ENCODE data around the gene DIS3L.

DNA sequence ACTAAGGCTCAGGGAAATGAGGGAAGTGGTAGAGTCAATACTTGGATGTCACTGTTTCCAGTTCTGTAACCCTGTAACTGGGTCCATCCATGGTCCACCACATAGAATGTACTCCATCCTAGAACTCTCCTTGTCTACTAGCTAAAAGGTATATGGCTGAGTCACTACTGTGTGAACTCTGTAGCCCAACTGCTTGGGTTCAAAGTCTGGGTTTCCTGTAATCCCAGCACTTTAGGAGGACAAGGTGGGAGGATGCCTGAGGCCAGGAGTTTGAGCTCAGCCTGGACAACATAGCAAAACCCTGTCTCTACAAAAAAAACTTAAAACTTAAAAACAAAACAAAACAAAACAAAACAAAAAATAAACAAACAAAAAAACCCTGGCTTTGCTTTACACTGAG lies 5.3 kb upstream of the DIS3L start:
- TF ChIP-seq, protein P1, sequence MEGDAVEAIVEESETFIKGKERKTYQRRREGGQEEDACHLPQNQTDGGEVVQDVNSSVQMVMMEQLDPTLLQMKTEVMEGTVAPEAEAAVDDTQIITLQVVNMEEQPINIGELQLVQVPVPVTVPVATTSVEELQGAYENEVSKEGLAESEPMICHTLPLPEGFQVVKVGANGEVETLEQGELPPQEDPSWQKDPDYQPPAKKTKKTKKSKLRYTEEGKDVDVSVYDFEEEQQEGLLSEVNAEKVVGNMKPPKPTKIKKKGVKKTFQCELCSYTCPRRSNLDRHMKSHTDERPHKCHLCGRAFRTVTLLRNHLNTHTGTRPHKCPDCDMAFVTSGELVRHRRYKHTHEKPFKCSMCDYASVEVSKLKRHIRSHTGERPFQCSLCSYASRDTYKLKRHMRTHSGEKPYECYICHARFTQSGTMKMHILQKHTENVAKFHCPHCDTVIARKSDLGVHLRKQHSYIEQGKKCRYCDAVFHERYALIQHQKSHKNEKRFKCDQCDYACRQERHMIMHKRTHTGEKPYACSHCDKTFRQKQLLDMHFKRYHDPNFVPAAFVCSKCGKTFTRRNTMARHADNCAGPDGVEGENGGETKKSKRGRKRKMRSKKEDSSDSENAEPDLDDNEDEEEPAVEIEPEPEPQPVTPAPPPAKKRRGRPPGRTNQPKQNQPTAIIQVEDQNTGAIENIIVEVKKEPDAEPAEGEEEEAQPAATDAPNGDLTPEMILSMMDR (IDR thresholded peaks at IDR 0.05; ENCODE audit: extremely low read depth in 1 of 2, insufficient read depth in 1 of 2, low read depth in 1 of 2, low read length in 2 of 2) = no peak
- TF ChIP-seq JUN (IDR thresholded peaks at IDR 0.05; ENCODE audit: borderline replicate concordance, insufficient read depth, insufficient read length, low read depth) (no peak), EZH2 (IDR thresholded peaks at IDR 0.05; ENCODE audit: borderline replicate concordance, low read depth, low read length, severe bottlenecking) (no peak), POLR2A (IDR thresholded peaks at IDR 0.05; ENCODE audit: low read depth, low read length) (no peak), POLR2AphosphoS5 (IDR thresholded peaks at IDR 0.05; ENCODE audit: insufficient read depth, low read depth, low read length) (no peak), MYC (IDR thresholded peaks at IDR 0.05; ENCODE audit: low read depth, low read length) (no peak), GATA2 (IDR thresholded peaks at IDR 0.05; ENCODE audit: insufficient read depth, insufficient read length, low read depth, low read length) (no peak), FOS (IDR thresholded peaks at IDR 0.05; ENCODE audit: borderline replicate concordance, insufficient read depth, low read length) (no peak)
- TF ChIP-seq, protein P2, sequence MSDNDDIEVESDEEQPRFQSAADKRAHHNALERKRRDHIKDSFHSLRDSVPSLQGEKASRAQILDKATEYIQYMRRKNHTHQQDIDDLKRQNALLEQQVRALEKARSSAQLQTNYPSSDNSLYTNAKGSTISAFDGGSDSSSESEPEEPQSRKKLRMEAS (IDR thresholded peaks at IDR 0.05; ENCODE audit: insufficient read depth, insufficient read length) = no peak
